Stimulated activated naive CD8-positive, alpha-beta T cell treated with anti-CD3 and anti-CD28 coated beads, Interleukin-15, amount 100 ng/mL, for 72 hours (primary cell): ENCODE results near the gene HTRA1.

Experiments
- ATAC-seq: fragments of 150-1000 bp; cut with Tn5 transposase; 2 replicates; pipeline ENCODE4 v1.10.0; 2021; ENCODE audit warnings: mild to moderate bottlenecking, moderate library complexity
- DNase-seq, 2 donors: peaks; one replicate each; pipeline ENCODE4 v3.0.0; 2021 to 2022
- H3K27ac Mint-ChIP-seq, 2 donors: one replicate each; pipeline ENCODE4 v1.8.0; 2022; ENCODE audit warnings: mild to moderate bottlenecking in 2 of 2, mixed read lengths in 2 of 2, moderate library complexity in 2 of 2
- H3K27me3 Mint-ChIP-seq: one replicate; pipeline ENCODE4 v1.8.0; 2022; ENCODE audit warnings: mixed read lengths
- H3K4me1 Mint-ChIP-seq: one replicate; pipeline ENCODE4 v1.8.0; 2022; ENCODE audit warnings: mild to moderate bottlenecking, mixed read lengths
- H3K4me3 Mint-ChIP-seq, 2 donors: one replicate each; pipeline ENCODE4 v1.8.0; 2022; ENCODE audit warnings: mild to moderate bottlenecking in 2 of 2, mixed read lengths in 2 of 2, moderate library complexity in 1 of 2
- H3K9me3 Mint-ChIP-seq, 2 donors: one replicate each; pipeline ENCODE4 v1.8.0; 2022; ENCODE audit warnings: mixed read lengths in 2 of 2

The HTRA1 gene

GRCh38 chr10:122555442-122555841 lies 94.1 kb downstream of the HTRA1 start:
- Mint-ChIP-seq H3K9me3 (no peaks in the 10 kb centered on the region), H3K4me3 (no peak overlapping the region), H3K4me1 (peaks cover 40% of the 10 kb centered on the region), H3K27ac (no peak overlapping the region), H3K27me3 (peaks cover 9% of the 10 kb centered on the region)
- ATAC-seq (no peak), DNase-seq (no peak)

DNA sequence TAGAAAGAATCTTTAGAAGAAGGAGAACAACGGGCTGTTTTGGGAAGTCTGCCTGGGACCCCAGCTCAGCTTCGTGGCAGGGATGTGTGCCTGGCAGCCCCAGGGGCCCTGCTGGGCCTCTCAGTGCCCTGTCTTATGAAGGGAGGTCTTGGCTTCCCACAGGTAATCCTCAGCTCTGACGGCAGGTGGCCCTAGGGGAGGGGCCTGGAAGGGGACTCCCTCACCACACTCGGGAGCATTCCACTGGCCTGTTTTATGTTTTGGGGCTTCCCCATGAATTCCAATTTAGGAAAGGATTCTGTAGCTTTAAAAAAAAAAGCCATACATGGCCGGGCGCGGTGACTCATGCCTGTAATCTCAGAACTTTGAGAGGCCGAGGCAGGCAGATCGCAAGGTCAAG lies 96.2 kb downstream of the HTRA1 start:
- DNase-seq (no peak), ATAC-seq (no peak)
- Mint-ChIP-seq H3K27me3 (peaks cover 17% of the 10 kb centered on the region), H3K27ac (no peak overlapping the region), H3K9me3 (no peaks in the 10 kb centered on the region), H3K4me3 (no peak overlapping the region), H3K4me1 (peaks cover 36% of the 10 kb centered on the region)

- Mint-ChIP-seq H3K27me3 (peaks cover 18% of the 10 kb centered on the region), H3K27ac (no peak overlapping the region), H3K9me3 (no peaks in the 10 kb centered on the region), H3K4me1 (peaks cover 36% of the 10 kb centered on the region), H3K4me3 (peak overlapping the region in 1 of 2 donors; percentile 42)
- DNase-seq = peak in 1 of 2 donors; percentile 20
- ATAC-seq = peak; percentile 64
Measured at GRCh38 chr10:122558452-122558851, 97.1 kb downstream of the HTRA1 start.

GRCh38 chr10:122559228-122559627 lies 97.9 kb downstream of the HTRA1 start:
- Mint-ChIP-seq H3K9me3 (no peaks in the 10 kb centered on the region), H3K27me3 (peaks cover 25% of the 10 kb centered on the region), H3K4me1 (peaks cover 36% of the 10 kb centered on the region), H3K4me3 (no peak overlapping the region), H3K27ac (no peak overlapping the region)
- DNase-seq (no peak), ATAC-seq (peak; percentile 44)

DNA sequence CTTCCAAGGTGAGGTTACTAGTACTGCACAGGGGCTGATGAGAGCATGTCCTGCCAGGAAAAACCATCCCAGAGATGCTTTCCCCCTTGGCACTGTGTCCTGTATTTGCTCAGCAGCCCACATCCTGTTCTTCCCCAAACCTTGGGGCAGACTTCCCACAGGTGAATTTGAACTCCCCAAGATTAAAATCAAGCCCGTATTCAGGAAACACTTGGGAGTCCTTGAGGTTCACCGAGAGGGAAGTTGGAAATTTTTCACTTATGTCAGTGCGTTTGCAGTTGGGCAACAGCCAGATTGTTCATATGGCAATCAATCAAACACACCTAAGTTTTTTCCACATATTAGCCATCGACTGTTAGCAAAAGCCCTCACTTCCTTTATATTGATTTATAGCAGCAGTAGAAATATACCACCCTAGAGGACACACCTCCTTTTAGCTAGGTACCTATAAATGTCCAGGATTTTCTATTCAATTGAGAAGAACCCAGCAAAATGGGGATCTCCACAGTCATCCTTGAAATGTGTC lies 99.0 kb downstream of the HTRA1 start, which contains the start of gene DMBT1:
TSS of gene DMBT1 (plus strand) at position 476 of the 526 bp plus-strand sequence. CDS start at position 493, 17 bp downstream.
- H3K9me3 Mint-ChIP-seq = no peaks in the 10 kb centered on the region
- peak within 1 kb of the TSS in 1 of 2 donors; percentile 2 for H3K27ac Mint-ChIP-seq
- no peak within 1 kb of the TSS for H3K4me3 Mint-ChIP-seq
- DNase-seq (no peak), ATAC-seq (no peak)
- H3K27me3 Mint-ChIP-seq = peaks cover 25% of the 10 kb centered on the region
- peaks cover 36% of the 10 kb centered on the region for H3K4me1 Mint-ChIP-seq

- peaks cover 22% of the 10 kb centered on the region for H3K27me3 Mint-ChIP-seq
- DNase-seq (no peak), ATAC-seq (no peak)
- peaks cover 36% of the 10 kb centered on the region for H3K4me1 Mint-ChIP-seq
- no peak overlapping the region for H3K4me3 Mint-ChIP-seq
- peak overlapping the region in 1 of 2 donors; percentile 2 for H3K27ac Mint-ChIP-seq
- H3K9me3 Mint-ChIP-seq = no peaks in the 10 kb centered on the region
Measured at GRCh38 chr10:122561212-122561611, 99.9 kb downstream of the HTRA1 start.

DNA sequence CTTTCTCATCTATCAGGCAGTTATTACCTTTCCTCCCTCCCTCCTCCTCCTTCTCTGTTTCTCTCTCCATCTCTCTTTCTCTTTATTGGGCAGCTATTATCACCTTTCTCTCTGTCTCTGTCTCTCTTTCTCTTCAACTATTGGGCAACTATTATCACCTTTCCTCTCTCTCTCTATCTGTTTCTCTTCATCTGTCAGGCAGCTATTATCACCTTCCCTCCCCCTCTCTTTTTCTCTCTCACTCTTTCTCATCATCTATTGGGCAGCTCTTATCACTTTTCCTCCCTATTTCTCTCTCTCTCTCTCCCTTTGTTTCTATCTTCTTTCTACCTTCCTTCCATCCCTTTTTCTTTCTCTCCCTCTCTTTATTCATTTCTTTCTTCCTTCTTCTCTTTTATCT lies 100.4 kb downstream of the HTRA1 start:
- Mint-ChIP-seq H3K9me3 (no peaks in the 10 kb centered on the region), H3K4me1 (peaks cover 36% of the 10 kb centered on the region), H3K27me3 (peaks cover 17% of the 10 kb centered on the region), H3K27ac (no peak overlapping the region), H3K4me3 (no peak overlapping the region)
- ATAC-seq (no peak), DNase-seq (no peak)
